ACHN (cell line): ENCODE data around the gene NFAM1.

Source experiments
- DNase-seq: peaks from one replicate; pipeline ENCODE4 v3.0.0-alpha.2; 2015
- in situ Hi-C: cut with HindIII; loops from 2 replicates; pipeline ENCODE4 v1.10.0; 2017; ENCODE audit warnings: low sequenced_read_pairs, low pct_ligation_motif_present, low pct_unique_long_range_greater_than_20kb

Gene NFAM1

DNA sequence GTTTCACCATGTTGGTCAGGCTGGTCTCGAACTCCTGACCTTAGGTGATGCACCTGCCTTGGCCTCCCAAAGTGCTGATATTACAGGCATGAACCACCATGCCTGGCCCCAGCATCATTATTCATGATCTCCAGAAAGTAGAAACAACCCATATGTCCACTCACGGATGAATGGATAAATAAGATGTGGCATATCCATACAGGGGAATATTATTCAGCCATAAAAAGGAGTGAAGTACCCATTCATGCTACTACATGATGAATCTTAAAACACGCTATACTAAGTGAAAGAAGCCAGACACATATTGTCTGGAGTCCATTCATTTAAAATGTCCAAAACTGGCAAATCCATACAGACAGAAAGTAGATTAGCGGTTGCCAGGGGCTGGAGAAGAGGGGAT, 81.8 kb downstream of the NFAM1 start:
- DNase-seq: no peak
- in situ Hi-C loops: no loop called here

GRCh38 chr22:42347281-42347824, 84.8 kb downstream of the NFAM1 start:
- in situ Hi-C loops: no loop called here
- no peak for DNase-seq

DNA sequence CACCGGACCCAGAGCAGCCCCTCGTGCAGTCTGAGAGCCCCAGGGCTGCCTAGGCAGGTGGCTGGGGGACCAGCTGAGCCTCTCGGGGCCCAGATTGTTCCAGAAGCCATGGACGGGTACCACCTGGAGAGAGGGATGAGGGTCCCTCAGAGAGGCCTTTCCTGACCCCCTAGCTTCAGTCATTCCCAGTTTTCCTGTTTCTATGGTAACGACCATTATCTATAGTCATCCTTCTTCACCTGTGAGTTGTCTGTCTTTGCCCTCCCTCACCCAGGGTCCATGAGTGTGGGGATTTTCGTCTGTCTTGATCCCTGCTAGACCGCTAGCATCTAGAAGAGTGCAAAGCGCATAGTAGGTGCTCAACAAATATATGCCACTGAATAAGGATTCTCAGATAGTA, 85.5 kb downstream of the NFAM1 start:
- in situ Hi-C loops: no loop called here
- no peak for DNase-seq

DNA sequence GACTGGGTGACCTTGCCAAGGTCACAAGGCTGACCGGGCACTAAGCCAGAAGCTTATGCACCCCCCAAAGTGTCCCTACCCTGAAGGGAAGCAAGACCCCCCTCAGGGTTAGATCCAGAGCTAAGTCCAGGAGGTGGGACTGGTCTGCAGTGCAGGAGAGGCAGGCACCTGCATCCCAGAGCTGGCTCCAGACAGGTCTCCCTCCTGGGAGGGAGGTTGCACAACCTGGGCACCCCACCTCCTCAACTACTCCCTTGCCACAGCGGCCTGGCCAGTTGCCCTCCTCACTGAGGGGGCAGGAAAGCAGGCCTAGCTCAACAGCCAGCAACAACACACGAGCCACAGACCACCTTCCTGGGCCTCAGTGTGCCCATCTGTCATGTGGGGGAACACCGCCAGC, 86.7 kb downstream of the NFAM1 start:
- in situ Hi-C loops: no loop called here
- no peak for DNase-seq

DNA sequence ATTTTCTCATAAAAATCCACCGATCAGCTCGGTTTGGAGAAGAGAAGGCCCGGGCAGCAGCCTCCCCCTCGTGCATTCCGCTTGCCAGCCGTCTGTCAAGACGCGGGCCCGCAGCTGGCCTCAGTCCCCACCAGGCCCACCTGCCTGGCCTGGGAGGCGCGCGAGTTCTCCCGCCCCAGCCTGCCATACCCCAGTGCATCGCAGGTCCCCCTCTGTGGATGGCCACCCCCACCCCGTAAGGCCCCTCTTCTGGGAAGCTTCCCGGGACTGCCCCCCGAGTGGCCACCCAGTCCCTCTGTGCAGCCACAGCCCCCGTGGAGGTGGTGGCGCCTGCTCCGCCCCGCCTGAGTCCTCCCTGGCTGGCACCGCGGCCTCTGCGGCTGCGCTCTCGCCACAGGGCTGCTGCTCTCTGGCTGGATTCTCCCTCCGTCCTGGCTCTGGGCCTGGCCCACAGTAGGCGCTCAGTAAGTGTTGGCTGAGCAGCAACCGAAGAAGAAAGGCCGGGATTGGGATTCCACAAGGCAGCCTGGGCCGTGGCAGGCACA, 87.8 kb downstream of the NFAM1 start:
- DNase-seq: peak; percentile 49

DNA sequence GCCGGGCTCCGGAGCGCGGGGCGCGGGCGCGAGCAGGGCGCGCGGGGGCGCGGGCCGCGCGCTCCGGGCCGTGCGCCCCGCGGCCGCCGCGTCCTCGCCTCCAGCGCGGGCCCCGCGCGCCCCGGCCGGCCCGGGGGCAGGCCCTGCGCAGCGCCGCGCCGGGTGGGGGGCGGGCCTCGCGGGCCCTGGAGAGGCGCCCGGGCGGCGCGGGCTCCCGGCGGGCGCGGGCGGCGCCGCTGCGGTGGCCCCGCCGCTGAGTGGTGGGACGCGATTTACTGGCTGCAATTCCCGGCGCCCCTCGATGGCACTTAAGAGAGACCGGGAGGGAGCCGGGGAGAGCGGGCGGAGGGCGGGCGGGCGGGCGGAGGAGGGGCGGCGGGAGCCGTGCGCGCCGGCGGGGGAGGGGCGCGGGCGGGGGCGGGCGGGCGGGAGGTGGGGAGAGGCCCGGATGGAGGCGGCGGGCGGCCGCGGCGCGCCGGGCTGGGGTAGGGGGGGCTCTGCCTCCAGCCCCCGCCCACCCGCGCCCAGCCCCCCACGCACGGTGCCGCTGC, 88.6 kb downstream of the NFAM1 start:
- peak; percentile 38 for DNase-seq

More for the DNA sequence above, 87.8 kb downstream of the NFAM1 start:
- in situ Hi-C loops: no loop called here

DNA sequence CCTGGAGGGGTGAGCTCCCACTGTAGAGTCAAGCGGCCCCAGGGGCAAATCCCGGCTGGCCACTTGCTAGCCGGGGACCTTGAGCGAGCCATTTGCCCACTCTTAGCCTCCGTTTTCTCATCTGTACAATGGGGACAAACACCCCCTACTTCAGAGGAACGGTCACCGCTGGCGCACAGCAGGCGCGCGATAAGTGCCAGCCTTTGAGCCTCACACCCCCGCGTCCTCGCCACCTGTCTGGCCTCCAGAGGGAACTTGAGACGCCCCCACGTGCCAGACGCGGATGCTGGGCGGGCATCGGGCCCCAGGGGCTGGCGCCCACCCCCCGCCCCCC, 89.1 kb downstream of the NFAM1 start:
- in situ Hi-C loops: no loop called here
- DNase-seq: no peak

More for the DNA sequence above, 88.6 kb downstream of the NFAM1 start:
- in situ Hi-C loops: no loop called here

DNA sequence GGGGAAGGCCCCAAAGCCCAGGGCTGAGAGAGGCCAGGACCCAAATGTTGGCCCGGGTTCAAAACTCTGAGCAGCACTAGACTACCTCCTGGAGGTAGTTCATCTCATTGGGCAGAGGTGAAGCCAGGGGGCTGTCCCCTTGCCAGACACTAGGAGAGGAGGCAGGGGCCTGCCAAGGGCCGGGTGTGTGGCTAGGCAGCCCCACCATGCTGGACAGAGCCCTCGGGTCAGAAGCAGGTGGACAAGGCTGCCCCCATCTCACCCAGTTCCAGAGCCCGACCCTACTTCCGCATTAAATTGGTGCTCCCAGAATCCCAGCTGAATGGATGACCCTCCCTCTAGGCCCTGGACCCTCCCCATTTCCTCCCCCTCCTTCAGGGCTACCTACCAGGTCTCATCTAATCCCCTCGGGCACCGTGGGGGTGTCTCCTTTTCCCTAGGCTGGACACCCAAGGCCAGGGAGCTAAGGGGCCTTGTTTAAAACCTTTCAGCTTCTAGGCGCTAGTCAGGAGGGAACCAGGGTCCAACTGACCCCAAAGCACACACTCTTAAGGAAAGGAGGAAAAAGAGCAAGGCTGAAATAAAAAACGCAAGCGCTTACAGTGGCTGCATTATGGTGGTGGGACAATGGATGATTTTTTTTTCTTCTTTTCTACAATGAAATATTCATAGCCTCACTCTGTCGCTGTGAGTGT, 89.6 kb downstream of the NFAM1 start:
- no peak for DNase-seq
- in situ Hi-C loops: no loop called here

DNA sequence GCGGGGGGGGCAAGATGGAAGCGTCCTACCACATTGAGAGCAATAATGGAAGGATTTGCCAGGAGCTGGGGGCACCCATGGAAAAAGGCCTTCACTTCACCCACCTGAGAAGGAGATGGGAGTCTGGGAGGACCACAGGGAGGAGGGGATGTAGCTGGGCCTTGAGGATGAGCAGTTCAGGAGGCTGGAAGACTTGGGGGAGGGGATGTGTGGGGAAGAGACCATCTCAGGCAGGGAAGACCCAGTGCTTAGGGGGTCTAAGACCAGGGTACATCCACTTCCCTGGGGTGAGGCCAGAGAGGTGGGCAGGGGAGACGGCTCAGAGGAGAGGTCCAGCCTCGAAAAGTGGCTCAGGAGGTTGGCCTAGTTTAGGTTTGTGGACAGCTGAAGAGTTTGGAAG, 90.4 kb downstream of the NFAM1 start:
- DNase-seq: no peak
- in situ Hi-C loops: no loop called here

DNA sequence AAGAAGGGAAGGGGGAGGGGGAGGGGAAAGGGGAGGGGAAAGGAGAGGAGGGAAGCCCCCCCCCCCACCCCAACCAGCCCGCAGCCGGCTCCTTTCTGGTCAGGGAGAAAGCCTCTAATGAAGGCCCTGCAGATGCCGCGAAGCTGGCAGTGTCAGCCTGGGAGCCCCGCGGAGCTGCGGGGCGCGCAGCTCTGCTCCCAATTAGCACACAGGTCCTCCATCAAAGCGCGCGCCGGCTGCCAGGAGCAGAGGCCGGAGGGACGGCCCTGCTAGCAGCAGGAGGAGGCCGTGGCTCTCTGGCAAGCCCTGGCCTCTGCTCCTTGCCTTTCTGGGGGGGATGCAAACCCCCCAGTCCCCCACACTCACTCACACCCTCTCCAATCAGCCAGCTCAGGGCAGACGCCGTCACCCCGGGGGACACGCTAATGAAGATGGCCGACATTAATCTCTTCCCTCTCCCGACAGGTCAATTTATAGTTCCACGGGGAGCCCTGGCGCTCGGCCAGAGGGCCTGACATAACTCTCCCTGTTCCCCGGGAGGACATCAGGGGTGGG, 91.3 kb downstream of the NFAM1 start:
- in situ Hi-C loops: no loop called here
- no peak for DNase-seq

- in situ Hi-C loops: no loop called here
- DNase-seq: no peak
These were observed 92.1 kb downstream of the NFAM1 start for GRCh38 chr22:42340150-42340549.

DNA sequence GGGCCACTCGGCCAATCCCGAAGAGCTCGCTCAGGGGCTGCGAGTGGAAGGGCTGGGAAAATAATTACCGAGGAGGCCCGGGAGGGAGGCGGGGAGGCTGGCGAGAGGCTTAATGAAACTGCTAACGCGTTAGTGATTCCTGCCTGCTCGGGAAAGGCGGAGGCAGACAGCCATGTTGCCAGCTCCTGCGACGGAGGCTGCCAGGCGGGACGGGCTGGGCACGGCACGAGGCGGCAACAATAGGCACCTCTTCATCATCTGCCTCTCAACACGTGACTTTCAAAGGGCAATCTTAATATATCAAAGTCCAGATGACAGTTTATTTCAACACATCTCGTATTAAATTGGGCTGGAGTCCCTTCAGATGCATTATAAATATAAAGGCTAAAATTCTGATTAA, 93.7 kb downstream of the NFAM1 start:
- in situ Hi-C loops: no loop called here

DNA sequence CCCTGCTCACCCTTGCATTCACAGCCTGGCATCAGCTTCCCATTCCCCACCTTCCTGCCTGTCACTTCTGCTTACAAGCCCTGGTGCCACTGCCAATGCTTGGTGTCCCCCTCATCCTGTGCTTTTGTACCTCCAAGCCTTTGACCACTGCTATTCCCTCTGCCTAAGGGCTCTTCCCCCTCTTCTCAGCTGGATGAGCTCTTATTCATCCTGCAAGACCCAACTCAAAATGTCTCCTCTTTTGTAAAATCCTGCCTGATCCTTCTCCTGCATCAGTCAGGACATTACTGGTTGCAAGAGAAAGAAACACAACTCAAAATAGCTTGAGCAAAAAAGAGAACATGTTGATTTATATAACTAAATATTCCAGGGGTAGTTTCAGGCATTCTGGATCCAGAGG, 94.8 kb downstream of the NFAM1 start:
- in situ Hi-C loops: no loop called here
- no peak for DNase-seq

More for the DNA sequence above, 93.7 kb downstream of the NFAM1 start:
- no peak for DNase-seq

DNA sequence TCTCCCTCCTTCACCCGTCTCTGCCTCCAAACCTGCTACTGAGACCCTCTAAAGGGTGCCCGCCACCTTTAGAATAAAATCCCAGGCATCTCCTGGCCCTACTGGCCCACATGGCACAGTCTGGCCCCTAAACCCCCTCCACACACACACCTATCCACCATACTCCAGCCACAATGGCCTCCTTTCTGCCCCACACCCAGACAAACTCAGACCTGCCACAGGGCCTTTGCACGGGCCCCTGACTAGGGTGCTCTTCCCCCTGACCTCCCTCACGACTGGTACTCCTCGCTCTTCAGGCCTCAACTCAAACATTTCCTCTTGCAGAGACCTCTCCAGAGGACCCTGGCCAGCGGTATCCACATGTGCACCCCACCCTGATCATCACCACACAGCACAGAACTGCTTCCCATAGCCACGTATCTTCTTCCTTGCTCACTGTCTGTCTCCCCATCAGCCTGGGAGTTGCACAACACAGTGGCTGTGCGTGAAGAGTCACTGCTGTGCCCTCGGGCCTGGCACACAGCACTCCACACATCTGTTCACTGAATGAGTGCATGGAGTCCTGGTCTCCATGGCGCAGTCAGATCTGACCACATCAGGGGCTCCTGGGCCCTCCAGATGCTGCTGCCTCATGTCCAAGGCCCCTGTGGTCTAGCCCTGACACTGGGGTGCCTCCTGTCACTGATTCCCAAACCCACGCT, 95.5 kb downstream of the NFAM1 start:
- in situ Hi-C loops: no loop called here
- DNase-seq: no peak

DNA sequence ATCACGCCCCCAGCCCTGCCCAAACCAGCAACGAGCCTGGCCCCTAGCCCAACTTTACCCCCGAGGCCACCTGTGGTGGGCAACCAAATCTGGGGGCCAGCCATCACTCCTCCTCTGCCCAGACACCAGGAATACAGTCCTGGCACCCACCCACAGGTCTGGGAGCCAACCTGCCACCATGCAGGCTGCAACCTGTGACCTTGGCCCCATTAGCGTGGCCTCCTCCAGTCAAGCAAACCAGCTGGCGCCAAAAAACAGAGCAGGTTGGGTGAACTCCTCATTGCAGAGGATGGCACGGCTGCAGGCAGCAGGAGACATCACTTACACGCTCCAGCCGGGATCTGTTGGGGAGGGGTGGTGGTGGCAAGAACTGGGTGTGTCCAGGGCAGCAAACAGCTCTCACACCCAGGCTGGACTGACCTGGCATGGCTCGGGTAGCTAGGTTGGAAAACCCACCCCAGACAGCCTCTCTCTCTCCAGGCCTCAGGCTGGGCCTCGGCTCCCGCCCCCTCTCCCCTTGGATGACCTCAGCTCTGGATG, 96.3 kb downstream of the NFAM1 start:
- in situ Hi-C loops: no loop called here

GRCh38 chr22:42334875-42335512, 97.2 kb downstream of the NFAM1 start:
- in situ Hi-C loops: no loop called here

More for the DNA sequence above, 96.3 kb downstream of the NFAM1 start:
- no peak for DNase-seq

DNA sequence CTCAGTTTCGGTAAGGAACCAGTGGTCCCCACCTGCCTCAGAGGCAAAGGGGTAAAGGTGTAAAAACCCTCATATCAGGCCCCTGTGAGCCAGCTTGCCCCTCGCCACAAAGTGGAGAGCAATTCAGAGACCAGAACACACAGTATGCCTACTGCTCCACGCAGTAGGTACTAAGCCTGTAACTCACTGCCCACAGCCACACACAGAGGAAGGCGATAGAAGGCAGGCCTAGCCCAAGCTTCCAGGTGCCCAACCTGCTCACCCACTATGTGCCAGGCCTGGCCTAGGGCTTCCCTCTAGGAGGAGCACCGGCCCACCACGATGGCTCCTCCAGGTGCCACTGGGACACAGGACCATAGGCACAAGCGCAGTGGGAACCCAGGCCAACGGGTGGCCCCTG, 98.7 kb downstream of the NFAM1 start:
- no peak for DNase-seq
- in situ Hi-C loops: no loop called here

More at GRCh38 chr22:42334875-42335512, 97.2 kb downstream of the NFAM1 start:
- no peak for DNase-seq

DNA sequence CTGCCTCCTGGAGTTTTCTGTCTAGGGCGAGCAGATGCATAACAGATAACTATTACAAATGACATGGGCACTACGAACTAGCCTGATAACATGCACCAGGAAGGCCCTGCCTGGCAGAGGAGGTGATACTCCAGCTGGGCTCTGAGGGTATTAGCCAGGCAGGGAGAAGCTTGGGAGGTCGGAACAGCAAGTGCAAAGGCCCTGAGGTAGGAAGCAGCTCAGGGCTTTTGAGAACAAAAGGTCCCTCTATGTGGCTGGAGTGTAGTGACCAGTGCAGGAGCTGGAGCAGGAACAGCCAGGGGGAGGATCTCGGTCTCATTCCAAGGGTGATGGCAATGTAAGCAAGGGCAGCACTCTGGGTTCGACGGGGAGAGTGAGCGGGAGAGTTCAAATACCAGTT, 100.1 kb downstream of the NFAM1 start:
- in situ Hi-C loops: no loop called here
- no peak for DNase-seq
